ENCODE measurements around the gene PRSS2. TPM values are rescaled to one million over a fixed set of nuclear protein-coding genes. Genes with fewer than 3 reads are reported as not detected.
"Not testable (repeated sequence)": the region's sequence is repeated elsewhere in the genome, so short reads cannot be mapped to it uniquely, and the experiment has no call there.

The PRSS2 gene
- total RNA-seq, 1 donor from 2014 or later = 2.0 TPM

DNA sequence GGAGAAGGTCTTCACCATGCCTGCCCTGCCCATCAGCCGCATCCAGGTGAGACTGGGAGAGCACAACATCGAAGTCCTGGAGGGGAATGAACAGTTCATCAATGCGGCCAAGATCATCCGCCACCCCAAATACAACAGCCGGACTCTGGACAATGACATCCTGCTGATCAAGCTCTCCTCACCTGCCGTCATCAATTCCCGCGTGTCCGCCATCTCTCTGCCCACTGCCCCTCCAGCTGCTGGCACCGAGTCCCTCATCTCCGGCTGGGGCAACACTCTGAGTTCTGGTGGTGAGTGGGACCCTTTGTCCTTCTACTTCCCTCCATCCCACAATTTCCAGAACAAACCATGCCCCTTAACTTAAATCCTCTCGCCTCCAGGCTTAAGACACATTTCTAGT lies 2.5 kb downstream of the PRSS2 start:
- H3K36me3 Mint-ChIP-seq (ENCODE audit: low read depth, unreplicated experiment) = peaks cover 1% of the 10 kb centered on the region
- TF ChIP-seq, protein P1, sequence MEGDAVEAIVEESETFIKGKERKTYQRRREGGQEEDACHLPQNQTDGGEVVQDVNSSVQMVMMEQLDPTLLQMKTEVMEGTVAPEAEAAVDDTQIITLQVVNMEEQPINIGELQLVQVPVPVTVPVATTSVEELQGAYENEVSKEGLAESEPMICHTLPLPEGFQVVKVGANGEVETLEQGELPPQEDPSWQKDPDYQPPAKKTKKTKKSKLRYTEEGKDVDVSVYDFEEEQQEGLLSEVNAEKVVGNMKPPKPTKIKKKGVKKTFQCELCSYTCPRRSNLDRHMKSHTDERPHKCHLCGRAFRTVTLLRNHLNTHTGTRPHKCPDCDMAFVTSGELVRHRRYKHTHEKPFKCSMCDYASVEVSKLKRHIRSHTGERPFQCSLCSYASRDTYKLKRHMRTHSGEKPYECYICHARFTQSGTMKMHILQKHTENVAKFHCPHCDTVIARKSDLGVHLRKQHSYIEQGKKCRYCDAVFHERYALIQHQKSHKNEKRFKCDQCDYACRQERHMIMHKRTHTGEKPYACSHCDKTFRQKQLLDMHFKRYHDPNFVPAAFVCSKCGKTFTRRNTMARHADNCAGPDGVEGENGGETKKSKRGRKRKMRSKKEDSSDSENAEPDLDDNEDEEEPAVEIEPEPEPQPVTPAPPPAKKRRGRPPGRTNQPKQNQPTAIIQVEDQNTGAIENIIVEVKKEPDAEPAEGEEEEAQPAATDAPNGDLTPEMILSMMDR (IDR thresholded peaks at IDR 0.05; ENCODE audit: unreplicated experiment) = no peak
- no peaks in the 10 kb centered on the region for H3K9me3 Mint-ChIP-seq (ENCODE audit: unreplicated experiment)
- peaks cover 4% of the 10 kb centered on the region for H3K27me3 Mint-ChIP-seq (ENCODE audit: unreplicated experiment)
- no peak for DNase-seq (ENCODE audit: low spot score)
- H3K27ac Mint-ChIP-seq (ENCODE audit: unreplicated experiment) = no peak overlapping the region
- H3K4me1 Mint-ChIP-seq (ENCODE audit: unreplicated experiment) = peaks cover 10% of the 10 kb centered on the region
- H3K4me3 Mint-ChIP-seq (ENCODE audit: unreplicated experiment) = no peak overlapping the region

DNA sequence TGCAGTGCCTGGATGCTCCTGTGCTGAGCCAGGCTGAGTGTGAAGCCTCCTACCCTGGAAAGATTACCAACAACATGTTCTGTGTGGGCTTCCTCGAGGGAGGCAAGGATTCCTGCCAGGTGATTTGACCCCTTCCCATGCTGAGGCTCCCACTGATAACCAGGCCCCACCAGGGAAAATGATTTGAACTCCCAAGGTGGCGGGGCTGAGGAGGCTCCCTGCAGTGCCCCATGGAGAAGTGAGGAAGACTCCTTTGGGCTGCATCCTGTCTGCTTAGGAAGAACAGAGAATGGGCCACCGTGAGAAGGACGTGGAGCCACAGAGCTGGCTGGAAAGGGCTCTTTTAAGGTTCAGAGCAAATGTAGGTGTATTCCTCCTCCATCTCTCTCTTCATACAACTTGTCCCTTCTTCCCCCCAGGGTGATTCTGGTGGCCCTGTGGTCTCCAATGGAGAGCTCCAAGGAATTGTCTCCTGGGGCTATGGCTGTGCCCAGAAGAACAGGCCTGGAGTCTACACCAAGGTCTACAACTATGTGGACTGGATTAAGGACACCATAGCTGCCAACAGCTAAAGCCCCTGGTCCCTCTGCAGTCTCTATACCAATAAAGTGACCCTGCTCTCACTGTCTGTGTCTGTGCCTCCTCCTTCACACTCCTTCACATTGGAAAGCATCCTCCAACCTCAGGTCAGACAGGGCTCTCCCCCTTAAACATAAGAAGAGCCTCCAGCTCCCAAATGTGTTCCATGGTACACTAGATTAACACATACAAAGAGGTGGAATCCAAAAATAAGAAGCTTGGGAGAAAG lies 3.4 kb downstream of the PRSS2 start:
- Mint-ChIP-seq H3K27ac (ENCODE audit: unreplicated experiment) (no peak overlapping the region), H3K9me3 (ENCODE audit: unreplicated experiment) (no peaks in the 10 kb centered on the region)

DNA sequence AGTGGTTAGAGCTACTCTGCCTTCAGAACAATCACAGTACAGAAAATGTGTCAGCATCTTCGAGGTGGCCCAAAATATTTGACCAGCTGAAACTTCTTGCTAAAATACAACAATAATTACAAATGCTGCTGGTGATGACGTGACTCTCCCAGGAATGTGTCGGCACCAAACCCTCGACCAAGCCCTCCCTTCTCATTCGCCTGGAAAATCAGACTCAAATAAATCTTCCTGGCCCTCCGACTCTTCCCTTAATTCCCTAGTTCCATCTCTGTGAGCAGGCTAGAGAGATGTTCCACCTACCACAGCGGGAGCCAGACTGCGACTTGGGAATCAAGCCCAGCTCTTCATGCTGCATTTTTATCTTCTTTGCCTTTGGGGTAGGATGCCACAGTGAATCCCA lies 4.1 kb downstream of the PRSS2 start:
- Mint-ChIP-seq H3K4me3 (ENCODE audit: unreplicated experiment) (no peak overlapping the region), H3K36me3 (ENCODE audit: low read depth, unreplicated experiment) (peaks cover 3% of the 10 kb centered on the region), H3K27me3 (ENCODE audit: unreplicated experiment) (peaks cover 7% of the 10 kb centered on the region), H3K9me3 (ENCODE audit: unreplicated experiment) (no peaks in the 10 kb centered on the region), H3K4me1 (ENCODE audit: unreplicated experiment) (peaks cover 10% of the 10 kb centered on the region), H3K27ac (ENCODE audit: unreplicated experiment) (no peak overlapping the region)
- DNase-seq (ENCODE audit: low spot score) = no peak
- TF ChIP-seq, protein P1 (IDR thresholded peaks at IDR 0.05; ENCODE audit: unreplicated experiment) = no peak

More for the DNA sequence above, 3.4 kb downstream of the PRSS2 start:
- Mint-ChIP-seq H3K27me3 (ENCODE audit: unreplicated experiment) (peaks cover 7% of the 10 kb centered on the region), H3K4me3 (ENCODE audit: unreplicated experiment) (no peak overlapping the region), H3K36me3 (ENCODE audit: low read depth, unreplicated experiment) (peaks cover 3% of the 10 kb centered on the region), H3K4me1 (ENCODE audit: unreplicated experiment) (peaks cover 10% of the 10 kb centered on the region)
- TF ChIP-seq, protein P1 (IDR thresholded peaks at IDR 0.05; ENCODE audit: unreplicated experiment) = no peak
- DNase-seq (ENCODE audit: low spot score) = no peak

GRCh38 chr7:142775351-142776115 lies 4.8 kb downstream of the PRSS2 start:
- H3K9me3 Mint-ChIP-seq (ENCODE audit: unreplicated experiment); DNase-seq (ENCODE audit: low spot score); H3K4me3 Mint-ChIP-seq (ENCODE audit: unreplicated experiment); H3K4me1 Mint-ChIP-seq (ENCODE audit: unreplicated experiment); H3K27ac Mint-ChIP-seq (ENCODE audit: unreplicated experiment); H3K36me3 Mint-ChIP-seq (ENCODE audit: low read depth, unreplicated experiment); H3K27me3 Mint-ChIP-seq (ENCODE audit: unreplicated experiment): not testable (repeated sequence)

GRCh38 chr7:142776206-142776844 lies 5.6 kb downstream of the PRSS2 start:
- TF ChIP-seq, protein P1 (IDR thresholded peaks at IDR 0.05; ENCODE audit: unreplicated experiment) = no peak
- no peaks in the 10 kb centered on the region for H3K9me3 Mint-ChIP-seq (ENCODE audit: unreplicated experiment)
- DNase-seq (ENCODE audit: low spot score) = no peak
- H3K4me3 Mint-ChIP-seq (ENCODE audit: unreplicated experiment) = no peak overlapping the region
- H3K4me1 Mint-ChIP-seq (ENCODE audit: unreplicated experiment) = no peaks in the 10 kb centered on the region
- peaks cover 7% of the 10 kb centered on the region for H3K27me3 Mint-ChIP-seq (ENCODE audit: unreplicated experiment)
- peaks cover 3% of the 10 kb centered on the region for H3K36me3 Mint-ChIP-seq (ENCODE audit: low read depth, unreplicated experiment)
- no peak overlapping the region for H3K27ac Mint-ChIP-seq (ENCODE audit: unreplicated experiment)

DNA sequence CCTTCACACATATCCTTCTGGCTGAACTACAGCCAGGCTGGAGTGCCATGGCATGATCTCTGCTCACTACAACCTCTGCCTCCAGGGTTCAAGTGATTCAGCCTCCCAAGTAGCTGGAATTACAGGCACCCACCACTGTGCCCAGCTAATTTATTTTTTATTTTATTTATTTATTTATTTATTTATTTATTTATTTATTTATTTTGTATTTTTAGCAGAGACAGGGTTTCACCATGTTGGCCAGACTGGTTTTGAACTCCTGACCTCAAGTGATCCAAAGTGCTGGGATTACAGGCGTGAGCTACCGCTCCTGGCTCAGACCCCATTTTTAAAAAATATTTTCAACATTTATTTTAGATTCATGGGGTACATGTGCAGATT lies 6.1 kb downstream of the PRSS2 start:
- H3K36me3 Mint-ChIP-seq (ENCODE audit: low read depth, unreplicated experiment); H3K4me1 Mint-ChIP-seq (ENCODE audit: unreplicated experiment); DNase-seq (ENCODE audit: low spot score); H3K4me3 Mint-ChIP-seq (ENCODE audit: unreplicated experiment); H3K27ac Mint-ChIP-seq (ENCODE audit: unreplicated experiment); H3K9me3 Mint-ChIP-seq (ENCODE audit: unreplicated experiment); H3K27me3 Mint-ChIP-seq (ENCODE audit: unreplicated experiment): not testable (repeated sequence)
